ENCODE results near the gene CEP63.
"Not testable (repeated sequence)": the region's sequence is repeated elsewhere in the genome, so short reads cannot be mapped to it uniquely, and the experiment has no call there.

CEP63 gene

GRCh38 chr3:134522541-134522940 lies 36.7 kb downstream of the CEP63 start:
- DNase-seq = no peak

GRCh38 chr3:134525293-134525692 lies 39.4 kb downstream of the CEP63 start:
- no peak for DNase-seq

- DNase-seq = no peak
Measured at GRCh38 chr3:134526319-134526718, 40.5 kb downstream of the CEP63 start.

GRCh38 chr3:134527037-134527436 lies 41.2 kb downstream of the CEP63 start:
- no peak for DNase-seq

- DNase-seq = no peak
Measured at GRCh38 chr3:134527538-134528186, 41.8 kb downstream of the CEP63 start.

- no peak for DNase-seq
Measured at GRCh38 chr3:134533493-134533892, 47.6 kb downstream of the CEP63 start.

GRCh38 chr3:134535186-134535970 lies 49.5 kb downstream of the CEP63 start:
- no peak for DNase-seq

GRCh38 chr3:134536781-134537180 lies 50.9 kb downstream of the CEP63 start:
- no peak for DNase-seq

GRCh38 chr3:134542287-134542958 lies 56.6 kb downstream of the CEP63 start:
- DNase-seq = no peak

- DNase-seq = no peak
Measured at GRCh38 chr3:134543113-134543512, 57.3 kb downstream of the CEP63 start.

GRCh38 chr3:134544316-134544715 lies 58.5 kb downstream of the CEP63 start:
- DNase-seq = no peak

- DNase-seq = not testable (repeated sequence)
Measured at GRCh38 chr3:134544783-134545182, 58.9 kb downstream of the CEP63 start.

GRCh38 chr3:134545818-134546217 lies 60.0 kb downstream of the CEP63 start:
- DNase-seq = no peak

GRCh38 chr3:134552784-134553183 lies 66.9 kb downstream of the CEP63 start:
- no peak for DNase-seq

GRCh38 chr3:134559591-134559990 lies 73.7 kb downstream of the CEP63 start:
- DNase-seq = no peak

- no peak for DNase-seq
Measured at GRCh38 chr3:134562055-134562454, 76.2 kb downstream of the CEP63 start.

GRCh38 chr3:134563601-134564000 lies 77.7 kb downstream of the CEP63 start:
- DNase-seq = no peak

GRCh38 chr3:134564991-134565390 lies 79.1 kb downstream of the CEP63 start:
- no peak for DNase-seq

- no peak for DNase-seq
Measured at GRCh38 chr3:134567605-134568004, 81.7 kb downstream of the CEP63 start.

GRCh38 chr3:134568790-134569189 lies 82.9 kb downstream of the CEP63 start:
- no peak for DNase-seq

- DNase-seq = not testable (repeated sequence)
Measured at GRCh38 chr3:134569899-134570298, 84.0 kb downstream of the CEP63 start.

GRCh38 chr3:134576426-134576825 lies 90.6 kb downstream of the CEP63 start:
- no peak for DNase-seq

GRCh38 chr3:134576831-134577230 lies 91.0 kb downstream of the CEP63 start:
- no peak for DNase-seq

GRCh38 chr3:134579141-134579665 lies 93.3 kb downstream of the CEP63 start:
- no peak for DNase-seq

Measured in GDM1 (cell line).